SK-N-SH treated with all-trans-retinoic acid at 6 μM for 48 hours (cell line): ENCODE measurements around the gene UHRF2.

Experiments
- ATAC-seq: fragments of 200-7000 bp; cut with Tn5 transposase; 3 replicates; pipeline ENCODE4 v1.9.1; 2020; ENCODE audit warnings: mild to moderate bottlenecking, moderate library complexity
- ARNTL ChIP-seq: fragments of 450-650 bp; formaldehyde crosslinking; IDR thresholded peaks from 2 replicates; pipeline ENCODE4 v1.5.0; 2020; ENCODE audit warnings: low read depth, mild to moderate bottlenecking, moderate library complexity, borderline replicate concordance
- CSDC2 ChIP-seq: fragments of 250-450 bp; sonication (Bioruptor Pico); IDR thresholded peaks from 2 replicates; pipeline ENCODE4 v1.5.0; 2020; ENCODE audit warnings: mild to moderate bottlenecking, moderate library complexity
- ESRRG ChIP-seq: fragments of 250-450 bp; sonication (Bioruptor Pico); IDR thresholded peaks from 2 replicates; pipeline ENCODE4 v1.6.1; 2021; ENCODE audit warnings: mild to moderate bottlenecking
- GLIS3 ChIP-seq: fragments of 250-450 bp; sonication (Bioruptor Pico); IDR thresholded peaks from 2 replicates; pipeline ENCODE4 v1.5.0; 2020; ENCODE audit warnings: mild to moderate bottlenecking, moderate library complexity
- ISL1 ChIP-seq: fragments of 250-450 bp; sonication (Bioruptor Pico); IDR thresholded peaks from 2 replicates; pipeline ENCODE4 v2.1.2; 2022; ENCODE audit warnings: mild to moderate bottlenecking, moderate library complexity
- OSR1 ChIP-seq: fragments of 250-450 bp; sonication (Bioruptor Pico); IDR thresholded peaks from 2 replicates; pipeline ENCODE4 v1.8.0; 2022; ENCODE audit warnings: moderate library complexity, mild to moderate bottlenecking, inconsistent platforms
- POU6F1 ChIP-seq: fragments of 250-450 bp; sonication (Bioruptor Pico); IDR thresholded peaks from 2 replicates; pipeline ENCODE4 v1.8.0; 2021; ENCODE audit warnings: low read depth, mild to moderate bottlenecking, moderate library complexity, borderline replicate concordance
- RARB ChIP-seq: fragments of 250-450 bp; sonication (Bioruptor Pico); IDR thresholded peaks from 2 replicates; pipeline ENCODE4 v1.8.0; 2021; ENCODE audit warnings: mild to moderate bottlenecking, moderate library complexity
- SNAI2 ChIP-seq: fragments of 250-450 bp; sonication (Bioruptor Pico); IDR thresholded peaks from 2 replicates; pipeline ENCODE4 v1.5.0; 2020; ENCODE audit warnings: mild to moderate bottlenecking, moderate library complexity
- TOX ChIP-seq: fragments of 250-450 bp; sonication (Bioruptor Pico); IDR thresholded peaks from 2 replicates; pipeline ENCODE4 v1.8.0; 2021; ENCODE audit warnings: mild to moderate bottlenecking, moderate library complexity, borderline replicate concordance
- ZC3H10 ChIP-seq: fragments of 250-450 bp; sonication (Bioruptor Pico); IDR thresholded peaks from 2 replicates; pipeline ENCODE4 v1.5.1; 2021; ENCODE audit warnings: mild to moderate bottlenecking, moderate library complexity
- ZFP30 ChIP-seq: fragments of 450-650 bp; formaldehyde crosslinking; IDR thresholded peaks from 2 replicates; pipeline ENCODE4 v1.5.0; 2022; ENCODE audit warnings: mild to moderate bottlenecking, moderate library complexity
- ZNF565 ChIP-seq: fragments of 450-650 bp; formaldehyde crosslinking; conservative IDR thresholded peaks from 2 replicates; pipeline ENCODE4 v1.5.0; 2020; ENCODE audit warnings: low read depth, mild to moderate bottlenecking, moderate library complexity
- ZNF70 ChIP-seq: fragments of 450-650 bp; formaldehyde crosslinking; IDR thresholded peaks from 2 replicates; pipeline ENCODE4 v1.5.0; 2020; ENCODE audit warnings: mild to moderate bottlenecking, moderate library complexity
- ZNF8 ChIP-seq: fragments of 450-650 bp; formaldehyde crosslinking; IDR thresholded peaks from 2 replicates; pipeline ENCODE4 v1.5.0; 2020; ENCODE audit warnings: mild to moderate bottlenecking, moderate library complexity
- TF ChIP-seq, protein P1 (sequence below): fragments of 250-450 bp; sonication (Bioruptor Pico); IDR thresholded peaks from 2 replicates; pipeline ENCODE4 v1.8.0; 2020; ENCODE audit warnings: mild to moderate bottlenecking, moderate library complexity, borderline replicate concordance
- TF ChIP-seq, protein P2 (sequence below): fragments of 250-450 bp; sonication (Bioruptor Pico); IDR thresholded peaks from 2 replicates; pipeline ENCODE4 v1.5.0; 2020; ENCODE audit warnings: mild to moderate bottlenecking, moderate library complexity
- TF ChIP-seq, protein P3 (sequence below): fragments of 250-450 bp; sonication (Bioruptor Pico); IDR thresholded peaks from 2 replicates; pipeline ENCODE4 v1.5.1; 2021; ENCODE audit warnings: mild to moderate bottlenecking, moderate library complexity

The UHRF2 gene

GRCh38 chr9:6428940-6429889 is 16.2 kb downstream of the UHRF2 start:
- no peak for TF ChIP-seq ZNF70 (CRISPR knock-in tag)
- no peak for TF ChIP-seq RARB (CRISPR knock-in tag)
- no peak for TF ChIP-seq CSDC2 (CRISPR knock-in tag)
- TF ChIP-seq, protein P1, sequence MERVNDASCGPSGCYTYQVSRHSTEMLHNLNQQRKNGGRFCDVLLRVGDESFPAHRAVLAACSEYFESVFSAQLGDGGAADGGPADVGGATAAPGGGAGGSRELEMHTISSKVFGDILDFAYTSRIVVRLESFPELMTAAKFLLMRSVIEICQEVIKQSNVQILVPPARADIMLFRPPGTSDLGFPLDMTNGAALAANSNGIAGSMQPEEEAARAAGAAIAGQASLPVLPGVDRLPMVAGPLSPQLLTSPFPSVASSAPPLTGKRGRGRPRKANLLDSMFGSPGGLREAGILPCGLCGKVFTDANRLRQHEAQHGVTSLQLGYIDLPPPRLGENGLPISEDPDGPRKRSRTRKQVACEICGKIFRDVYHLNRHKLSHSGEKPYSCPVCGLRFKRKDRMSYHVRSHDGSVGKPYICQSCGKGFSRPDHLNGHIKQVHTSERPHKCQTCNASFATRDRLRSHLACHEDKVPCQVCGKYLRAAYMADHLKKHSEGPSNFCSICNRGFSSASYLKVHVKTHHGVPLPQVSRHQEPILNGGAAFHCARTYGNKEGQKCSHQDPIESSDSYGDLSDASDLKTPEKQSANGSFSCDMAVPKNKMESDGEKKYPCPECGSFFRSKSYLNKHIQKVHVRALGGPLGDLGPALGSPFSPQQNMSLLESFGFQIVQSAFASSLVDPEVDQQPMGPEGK (CRISPR knock-in tag) = no peak
- no peak for TF ChIP-seq POU6F1 (CRISPR knock-in tag)
- no peak for TF ChIP-seq OSR1 (CRISPR knock-in tag)
- TF ChIP-seq, protein P2, sequence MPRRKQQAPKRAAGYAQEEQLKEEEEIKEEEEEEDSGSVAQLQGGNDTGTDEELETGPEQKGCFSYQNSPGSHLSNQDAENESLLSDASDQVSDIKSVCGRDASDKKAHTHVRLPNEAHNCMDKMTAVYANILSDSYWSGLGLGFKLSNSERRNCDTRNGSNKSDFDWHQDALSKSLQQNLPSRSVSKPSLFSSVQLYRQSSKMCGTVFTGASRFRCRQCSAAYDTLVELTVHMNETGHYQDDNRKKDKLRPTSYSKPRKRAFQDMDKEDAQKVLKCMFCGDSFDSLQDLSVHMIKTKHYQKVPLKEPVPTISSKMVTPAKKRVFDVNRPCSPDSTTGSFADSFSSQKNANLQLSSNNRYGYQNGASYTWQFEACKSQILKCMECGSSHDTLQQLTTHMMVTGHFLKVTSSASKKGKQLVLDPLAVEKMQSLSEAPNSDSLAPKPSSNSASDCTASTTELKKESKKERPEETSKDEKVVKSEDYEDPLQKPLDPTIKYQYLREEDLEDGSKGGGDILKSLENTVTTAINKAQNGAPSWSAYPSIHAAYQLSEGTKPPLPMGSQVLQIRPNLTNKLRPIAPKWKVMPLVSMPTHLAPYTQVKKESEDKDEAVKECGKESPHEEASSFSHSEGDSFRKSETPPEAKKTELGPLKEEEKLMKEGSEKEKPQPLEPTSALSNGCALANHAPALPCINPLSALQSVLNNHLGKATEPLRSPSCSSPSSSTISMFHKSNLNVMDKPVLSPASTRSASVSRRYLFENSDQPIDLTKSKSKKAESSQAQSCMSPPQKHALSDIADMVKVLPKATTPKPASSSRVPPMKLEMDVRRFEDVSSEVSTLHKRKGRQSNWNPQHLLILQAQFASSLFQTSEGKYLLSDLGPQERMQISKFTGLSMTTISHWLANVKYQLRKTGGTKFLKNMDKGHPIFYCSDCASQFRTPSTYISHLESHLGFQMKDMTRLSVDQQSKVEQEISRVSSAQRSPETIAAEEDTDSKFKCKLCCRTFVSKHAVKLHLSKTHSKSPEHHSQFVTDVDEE (CRISPR knock-in tag) = no peak
- no peak for TF ChIP-seq SNAI2 (CRISPR knock-in tag)
- no peak for TF ChIP-seq ZFP30 (CRISPR knock-in tag)
- TF ChIP-seq ARNTL = no peak
- TF ChIP-seq, protein P3, sequence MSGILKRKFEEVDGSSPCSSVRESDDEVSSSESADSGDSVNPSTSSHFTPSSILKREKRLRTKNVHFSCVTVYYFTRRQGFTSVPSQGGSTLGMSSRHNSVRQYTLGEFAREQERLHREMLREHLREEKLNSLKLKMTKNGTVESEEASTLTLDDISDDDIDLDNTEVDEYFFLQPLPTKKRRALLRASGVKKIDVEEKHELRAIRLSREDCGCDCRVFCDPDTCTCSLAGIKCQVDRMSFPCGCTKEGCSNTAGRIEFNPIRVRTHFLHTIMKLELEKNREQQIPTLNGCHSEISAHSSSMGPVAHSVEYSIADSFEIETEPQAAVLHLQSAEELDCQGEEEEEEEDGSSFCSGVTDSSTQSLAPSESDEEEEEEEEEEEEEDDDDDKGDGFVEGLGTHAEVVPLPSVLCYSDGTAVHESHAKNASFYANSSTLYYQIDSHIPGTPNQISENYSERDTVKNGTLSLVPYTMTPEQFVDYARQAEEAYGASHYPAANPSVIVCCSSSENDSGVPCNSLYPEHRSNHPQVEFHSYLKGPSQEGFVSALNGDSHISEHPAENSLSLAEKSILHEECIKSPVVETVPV (CRISPR knock-in tag) = no peak
- no peak for TF ChIP-seq ISL1 (CRISPR knock-in tag)
- TF ChIP-seq TOX (CRISPR knock-in tag) = no peak
- no peak for TF ChIP-seq ZNF8 (CRISPR knock-in tag)
- ATAC-seq = no peak

GRCh38 chr9:6431038-6431437 is 18.0 kb downstream of the UHRF2 start:
- no peak for ATAC-seq
- TF ChIP-seq ZFP30 (CRISPR knock-in tag) (no peak), SNAI2 (CRISPR knock-in tag) (no peak)

DNA sequence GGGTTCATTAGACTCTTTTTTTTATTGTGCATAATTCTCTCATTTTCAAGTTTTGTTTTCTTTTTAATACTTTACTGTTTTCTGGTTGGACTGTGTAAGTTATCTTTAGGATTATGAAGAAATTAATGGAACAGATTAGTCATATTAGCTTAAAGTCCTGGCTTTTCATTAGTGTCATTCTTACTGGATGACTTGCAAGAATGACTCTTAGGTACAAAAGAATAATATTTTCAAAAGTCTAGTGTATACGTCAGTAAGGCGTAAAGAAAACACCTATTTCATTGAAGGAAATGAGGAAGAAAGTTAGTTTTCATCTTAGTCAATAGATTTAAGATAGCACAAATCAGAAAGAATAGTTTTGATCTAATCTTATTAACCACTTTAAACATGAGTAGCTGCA is 20.4 kb downstream of the UHRF2 start:
- no peak for TF ChIP-seq ZNF70 (CRISPR knock-in tag)
- TF ChIP-seq ZC3H10 (CRISPR knock-in tag) = no peak
- TF ChIP-seq ZFP30 (CRISPR knock-in tag) = no peak
- no peak for TF ChIP-seq RARB (CRISPR knock-in tag)
- TF ChIP-seq ISL1 (CRISPR knock-in tag) = no peak
- no peak for TF ChIP-seq ZNF8 (CRISPR knock-in tag)
- TF ChIP-seq, protein P2 (CRISPR knock-in tag) = no peak
- TF ChIP-seq, protein P3 (CRISPR knock-in tag) = no peak
- TF ChIP-seq GLIS3 = no peak
- TF ChIP-seq CSDC2 (CRISPR knock-in tag) = no peak
- TF ChIP-seq ESRRG = no peak
- TF ChIP-seq ARNTL = no peak
- no peak for TF ChIP-seq ZNF565 (CRISPR knock-in tag)
- TF ChIP-seq, all 23 proteins: peak for 0
- no peak for ATAC-seq
